Measurements from ENCODE around the gene ABCB6.

The ABCB6 gene

DNA sequence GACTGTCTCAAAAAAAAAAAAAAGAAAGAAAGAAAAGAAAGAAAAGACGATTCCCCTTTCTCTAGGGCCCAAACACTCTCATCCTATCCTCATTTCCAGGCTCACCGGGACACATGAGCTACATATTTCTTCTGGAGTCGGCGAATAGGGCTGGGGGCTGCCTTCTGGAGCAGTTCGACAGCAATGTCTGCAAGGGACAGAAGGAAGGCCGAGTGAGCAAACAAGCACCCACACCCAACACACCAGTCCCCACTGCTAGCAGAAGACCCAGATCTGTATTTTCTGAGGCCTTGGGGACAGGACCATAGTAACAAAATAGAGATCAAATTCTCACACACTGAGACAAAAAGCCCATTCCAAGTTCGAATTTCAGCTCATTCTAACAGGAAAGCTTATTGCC, 43.3 kb downstream of the ABCB6 start:
- Histone ChIP-seq H3K9me3 (ENCODE audit: control insufficient read depth, low read length) (no peaks in the 10 kb centered on the region), H3K23ac (ENCODE audit: low read length in 2 of 2) (no peak overlapping the region), H2BK15ac (ENCODE audit: low read depth, poor library complexity, severe bottlenecking) (no peak overlapping the region), H3K14ac (ENCODE audit: low read length in 2 of 2) (no peak overlapping the region), H2AFZ (ENCODE audit: low read depth, low read length) (no peak overlapping the region), H3K18ac (ENCODE audit: low read depth in 1 of 2, low read length in 2 of 2) (no peak overlapping the region), H4K91ac (ENCODE audit: low read length) (no peak overlapping the region), H3K4me2 (ENCODE audit: low read length, poor library complexity, severe bottlenecking) (no peak overlapping the region), H3K27me3 (ENCODE audit: control insufficient read depth in 1 of 2, insufficient read depth in 1 of 2, low read length in 2 of 2) (no peaks in the 10 kb centered on the region), H3K79me1 (replicated peaks; ENCODE audit: low read length, poor library complexity, severe bottlenecking) (peaks cover 16% of the 10 kb centered on the region), H2BK5ac (ENCODE audit: low read depth, low read length, poor library complexity, severe bottlenecking) (no peak overlapping the region), H3K4me3 (ENCODE audit: insufficient read depth in 1 of 2, low read depth in 1 of 2, low read length in 2 of 2) (peak overlapping the region in 1 of 2 experiments; percentile 92), H2BK120ac (ENCODE audit: low read depth, low read length) (no peak overlapping the region), H3K4ac (ENCODE audit: low read depth in 1 of 2, low read length in 2 of 2) (no peak overlapping the region), H3K4me1 (ENCODE audit: control insufficient read depth, insufficient read depth, low read depth, low read length) (peaks cover 18% of the 10 kb centered on the region), H2AK5ac (ENCODE audit: low read length, severe bottlenecking) (no peak overlapping the region), H3K27ac (ENCODE audit: low read length, poor library complexity, severe bottlenecking) (no peak overlapping the region), H3K36me3 (ENCODE audit: control insufficient read depth in 1 of 2, insufficient read depth in 2 of 2, low read depth in 1 of 2, low read length in 2 of 2) (peaks cover 36 to 51% of the 10 kb centered on the region in 2 experiments), H2BK12ac (ENCODE audit: low read length in 2 of 2) (no peak overlapping the region), H4K8ac (ENCODE audit: low read length) (no peak overlapping the region), H3K9ac (ENCODE audit: low read length) (peak overlapping the region; percentile 99)
- WGBS: 88% methylated on average over 7 of the region's 7 CpGs
- no peak for DNase-seq

DNA sequence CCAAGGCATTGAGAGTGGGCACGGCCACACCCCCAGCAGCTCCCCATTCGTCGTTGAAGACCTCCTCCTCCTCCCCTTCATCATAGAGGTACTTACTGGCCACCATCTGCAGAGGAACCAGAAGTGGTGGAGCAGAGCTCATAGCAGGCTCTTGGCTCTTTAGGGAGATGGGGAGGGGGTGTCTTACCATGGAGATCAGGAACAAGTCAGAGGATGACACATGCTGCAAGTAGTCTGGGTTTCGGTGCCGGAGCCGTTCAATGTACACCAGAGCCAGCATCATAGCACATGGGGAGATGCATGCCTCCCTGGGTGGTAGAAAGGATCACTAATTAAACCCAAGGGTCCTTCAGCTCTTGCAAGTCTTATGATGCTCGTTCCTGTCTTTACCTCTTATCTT, 44.0 kb downstream of the ABCB6 start:
- H3K36me3 ChIP-seq (ENCODE audit: control insufficient read depth in 1 of 2, insufficient read depth in 2 of 2, low read depth in 1 of 2, low read length in 2 of 2): peaks cover 29 to 44% of the 10 kb centered on the region in 2 experiments
- no peak overlapping the region for H4K8ac ChIP-seq (ENCODE audit: low read length)
- no peak overlapping the region for H3K23ac ChIP-seq (ENCODE audit: low read length in 2 of 2)
- no peak overlapping the region for H4K91ac ChIP-seq (ENCODE audit: low read length)
- no peaks in the 10 kb centered on the region for H3K9me3 ChIP-seq (ENCODE audit: control insufficient read depth, low read length)
- H2BK5ac ChIP-seq (ENCODE audit: low read depth, low read length, poor library complexity, severe bottlenecking): no peak overlapping the region
- H3K4me2 ChIP-seq (ENCODE audit: low read length, poor library complexity, severe bottlenecking): no peak overlapping the region
- WGBS: 93% methylated on average over 5 of the region's 7 CpGs
- H3K9ac ChIP-seq (ENCODE audit: low read length): peak overlapping the region; percentile 23
- peak overlapping the region; percentile 64 for H3K27ac ChIP-seq (ENCODE audit: low read length, poor library complexity, severe bottlenecking)
- DNase-seq: no peak
- peaks cover 13% of the 10 kb centered on the region for H3K79me1 ChIP-seq (replicated peaks; ENCODE audit: low read length, poor library complexity, severe bottlenecking)
- H3K14ac ChIP-seq (ENCODE audit: low read length in 2 of 2): no peak overlapping the region
- no peaks in the 10 kb centered on the region for H3K27me3 ChIP-seq (ENCODE audit: control insufficient read depth in 1 of 2, insufficient read depth in 1 of 2, low read length in 2 of 2)
- peaks cover 18% of the 10 kb centered on the region for H3K4me1 ChIP-seq (ENCODE audit: control insufficient read depth, insufficient read depth, low read depth, low read length)
- H3K4me3 ChIP-seq (ENCODE audit: insufficient read depth in 1 of 2, low read depth in 1 of 2, low read length in 2 of 2): peak overlapping the region in 1 of 2 experiments; percentile 14
- H2BK120ac ChIP-seq (ENCODE audit: low read depth, low read length): no peak overlapping the region
- no peak overlapping the region for H3K4ac ChIP-seq (ENCODE audit: low read depth in 1 of 2, low read length in 2 of 2)
- H2AK5ac ChIP-seq (ENCODE audit: low read length, severe bottlenecking): no peak overlapping the region
- H2BK12ac ChIP-seq (ENCODE audit: low read length in 2 of 2): no peak overlapping the region
- no peak overlapping the region for H2BK15ac ChIP-seq (ENCODE audit: low read depth, poor library complexity, severe bottlenecking)
- no peak overlapping the region for H3K18ac ChIP-seq (ENCODE audit: low read depth in 1 of 2, low read length in 2 of 2)
- H2AFZ ChIP-seq (ENCODE audit: low read depth, low read length): no peak overlapping the region

DNA sequence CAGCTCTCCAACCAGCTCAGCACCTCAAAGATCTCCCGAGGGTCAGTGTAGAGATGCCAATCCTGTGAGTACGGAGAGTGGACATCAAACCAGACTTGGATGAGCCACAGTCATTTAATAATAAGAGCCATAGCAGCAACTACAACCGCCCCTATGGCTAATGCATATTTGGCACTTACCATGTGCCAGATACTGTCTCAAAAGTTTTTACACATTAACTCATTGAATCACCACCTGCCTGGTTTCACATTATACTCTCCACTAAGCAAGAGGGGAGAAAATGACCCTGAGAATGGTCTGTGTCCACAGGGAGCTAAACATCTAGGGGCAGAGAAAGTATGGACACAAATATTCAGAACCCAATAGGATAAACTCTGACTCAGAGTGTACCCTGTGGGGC, 44.6 kb downstream of the ABCB6 start:
- Histone ChIP-seq H3K79me1 (replicated peaks; ENCODE audit: low read length, poor library complexity, severe bottlenecking) (peaks cover 10% of the 10 kb centered on the region), H3K27me3 (ENCODE audit: control insufficient read depth in 1 of 2, insufficient read depth in 1 of 2, low read length in 2 of 2) (no peaks in the 10 kb centered on the region), H2BK15ac (ENCODE audit: low read depth, poor library complexity, severe bottlenecking) (no peak overlapping the region), H3K36me3 (ENCODE audit: control insufficient read depth in 1 of 2, insufficient read depth in 2 of 2, low read depth in 1 of 2, low read length in 2 of 2) (peaks cover 26 to 38% of the 10 kb centered on the region in 2 experiments), H3K9me3 (ENCODE audit: control insufficient read depth, low read length) (no peaks in the 10 kb centered on the region), H3K27ac (ENCODE audit: low read length, poor library complexity, severe bottlenecking) (peak overlapping the region; percentile 30), H3K4me3 (ENCODE audit: insufficient read depth in 1 of 2, low read depth in 1 of 2, low read length in 2 of 2) (peak overlapping the region in 1 of 2 experiments; percentile 14), H3K14ac (ENCODE audit: low read length in 2 of 2) (no peak overlapping the region), H2AFZ (ENCODE audit: low read depth, low read length) (no peak overlapping the region), H3K18ac (ENCODE audit: low read depth in 1 of 2, low read length in 2 of 2) (no peak overlapping the region), H3K4ac (ENCODE audit: low read depth in 1 of 2, low read length in 2 of 2) (no peak overlapping the region), H3K23ac (ENCODE audit: low read length in 2 of 2) (no peak overlapping the region), H3K9ac (ENCODE audit: low read length) (peak overlapping the region; percentile 23), H3K4me1 (ENCODE audit: control insufficient read depth, insufficient read depth, low read depth, low read length) (peaks cover 17% of the 10 kb centered on the region), H2BK120ac (ENCODE audit: low read depth, low read length) (no peak overlapping the region), H2AK5ac (ENCODE audit: low read length, severe bottlenecking) (no peak overlapping the region), H4K8ac (ENCODE audit: low read length) (no peak overlapping the region), H4K91ac (ENCODE audit: low read length) (no peak overlapping the region), H3K4me2 (ENCODE audit: low read length, poor library complexity, severe bottlenecking) (no peak overlapping the region), H2BK5ac (ENCODE audit: low read depth, low read length, poor library complexity, severe bottlenecking) (no peak overlapping the region), H2BK12ac (ENCODE audit: low read length in 2 of 2) (no peak overlapping the region)
- 93% methylated on average over 3 of the region's 3 CpGs for WGBS
- no peak for DNase-seq

DNA sequence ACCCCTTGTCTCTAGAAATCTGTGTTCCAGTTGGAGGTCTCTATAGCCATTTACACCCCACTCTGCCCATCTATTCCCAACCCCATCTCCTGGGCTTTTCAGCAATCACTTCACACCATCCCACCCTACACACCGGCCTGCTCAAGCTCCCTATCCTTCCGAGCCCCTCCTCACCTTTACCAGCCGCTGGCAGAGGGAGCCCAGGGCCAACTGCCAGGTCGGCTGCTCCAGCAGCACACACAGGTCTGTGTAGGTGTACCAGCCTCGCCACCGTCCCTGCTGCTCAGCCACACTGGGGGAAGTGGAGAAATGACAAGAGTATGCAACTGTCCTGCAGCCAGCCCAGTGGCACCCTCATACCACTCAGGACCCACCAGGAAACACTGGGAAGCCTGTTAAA, 45.6 kb downstream of the ABCB6 start:
- Histone ChIP-seq H3K4me1 (ENCODE audit: control insufficient read depth, insufficient read depth, low read depth, low read length) (peaks cover 15% of the 10 kb centered on the region), H3K4me3 (ENCODE audit: insufficient read depth in 1 of 2, low read depth in 1 of 2, low read length in 2 of 2) (no peak overlapping the region), H2BK5ac (ENCODE audit: low read depth, low read length, poor library complexity, severe bottlenecking) (no peak overlapping the region), H4K91ac (ENCODE audit: low read length) (no peak overlapping the region), H2BK12ac (ENCODE audit: low read length in 2 of 2) (no peak overlapping the region), H2AFZ (ENCODE audit: low read depth, low read length) (no peak overlapping the region), H3K27me3 (ENCODE audit: control insufficient read depth in 1 of 2, insufficient read depth in 1 of 2, low read length in 2 of 2) (no peaks in the 10 kb centered on the region), H3K18ac (ENCODE audit: low read depth in 1 of 2, low read length in 2 of 2) (no peak overlapping the region), H3K36me3 (ENCODE audit: control insufficient read depth in 1 of 2, insufficient read depth in 2 of 2, low read depth in 1 of 2, low read length in 2 of 2) (peaks cover 26 to 38% of the 10 kb centered on the region in 2 experiments), H4K8ac (ENCODE audit: low read length) (no peak overlapping the region), H3K4me2 (ENCODE audit: low read length, poor library complexity, severe bottlenecking) (no peak overlapping the region), H2BK15ac (ENCODE audit: low read depth, poor library complexity, severe bottlenecking) (no peak overlapping the region), H2AK5ac (ENCODE audit: low read length, severe bottlenecking) (no peak overlapping the region), H2BK120ac (ENCODE audit: low read depth, low read length) (no peak overlapping the region), H3K23ac (ENCODE audit: low read length in 2 of 2) (no peak overlapping the region), H3K79me1 (replicated peaks; ENCODE audit: low read length, poor library complexity, severe bottlenecking) (peaks cover 10% of the 10 kb centered on the region), H3K4ac (ENCODE audit: low read depth in 1 of 2, low read length in 2 of 2) (no peak overlapping the region), H3K14ac (ENCODE audit: low read length in 2 of 2) (no peak overlapping the region), H3K27ac (ENCODE audit: low read length, poor library complexity, severe bottlenecking) (no peak overlapping the region), H3K9ac (ENCODE audit: low read length) (no peak overlapping the region), H3K9me3 (ENCODE audit: control insufficient read depth, low read length) (no peaks in the 10 kb centered on the region)
- 96% methylated on average over 6 of the region's 6 CpGs for WGBS
- DNase-seq: no peak

Measured in mesenchymal stem cell (in vitro differentiated cells and primary cell).